Superior temporal gyrus (tissue), 1 donor: ENCODE data around the gene HDDC2.
A peak's percentile ranks its signal among the peaks of the same experiment; 100 is the strongest.

Experiments used
- DNase-seq: peaks from one replicate; pipeline ENCODE4 v3.0.0-alpha.2; 2016; ENCODE audit errors: extremely low spot score

The HDDC2 gene

DNA sequence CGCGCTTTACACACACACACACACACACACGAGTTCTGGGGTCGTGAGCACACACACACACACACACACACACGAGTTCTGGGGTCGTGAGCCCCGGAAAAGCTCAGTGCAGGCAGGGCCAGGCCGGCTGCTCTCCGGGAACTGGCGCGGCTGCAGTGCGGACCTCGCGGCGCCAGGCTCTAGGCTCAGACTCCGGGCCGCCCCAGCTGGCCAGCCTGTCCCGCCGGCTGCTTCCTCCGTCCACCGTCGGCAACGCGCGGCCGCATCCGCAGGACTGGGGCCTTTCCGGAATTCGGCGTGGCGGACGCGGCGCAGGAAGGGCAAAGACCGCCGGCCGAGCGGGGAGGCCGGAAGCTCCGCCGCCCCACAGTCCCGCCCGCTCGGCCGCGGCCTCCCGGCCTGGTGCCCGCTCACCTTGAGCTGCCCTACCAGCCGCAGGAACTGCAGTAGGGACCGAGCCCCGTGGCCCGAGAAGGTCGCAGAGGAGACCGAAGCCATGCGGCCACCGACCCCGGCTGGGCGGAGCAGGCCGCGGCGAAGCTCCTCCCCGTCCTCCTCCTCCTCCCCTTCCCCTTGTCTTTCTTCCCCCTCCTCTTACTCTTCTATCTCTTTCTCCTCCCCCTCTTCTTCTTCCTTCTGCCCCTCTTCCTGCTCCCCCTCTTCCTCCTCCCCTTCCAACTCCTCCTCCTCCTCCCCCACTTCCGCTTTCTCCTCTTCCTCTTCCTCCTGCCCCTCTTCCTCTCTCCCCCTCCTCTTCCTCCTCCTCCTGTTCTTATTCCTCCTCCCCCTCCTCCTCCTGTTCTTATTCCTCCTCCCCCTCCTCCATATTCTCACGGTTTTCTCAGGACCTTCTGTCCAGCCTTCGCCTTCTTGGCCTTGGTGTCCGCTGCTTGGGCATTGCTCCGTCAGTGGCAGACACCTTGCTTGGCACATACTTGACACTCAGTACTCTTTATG lies at the start of gene HDDC2:
Gene HDDC2 (minus strand): TSS at position 533 of the 957 bp plus-strand sequence. CDS start 35 bp downstream, at position 498.
- DNase-seq = no peak

GRCh38 chr6:125346926-125347563 lies 45.3 kb upstream of the HDDC2 start:
- DNase-seq = no peak

DNA sequence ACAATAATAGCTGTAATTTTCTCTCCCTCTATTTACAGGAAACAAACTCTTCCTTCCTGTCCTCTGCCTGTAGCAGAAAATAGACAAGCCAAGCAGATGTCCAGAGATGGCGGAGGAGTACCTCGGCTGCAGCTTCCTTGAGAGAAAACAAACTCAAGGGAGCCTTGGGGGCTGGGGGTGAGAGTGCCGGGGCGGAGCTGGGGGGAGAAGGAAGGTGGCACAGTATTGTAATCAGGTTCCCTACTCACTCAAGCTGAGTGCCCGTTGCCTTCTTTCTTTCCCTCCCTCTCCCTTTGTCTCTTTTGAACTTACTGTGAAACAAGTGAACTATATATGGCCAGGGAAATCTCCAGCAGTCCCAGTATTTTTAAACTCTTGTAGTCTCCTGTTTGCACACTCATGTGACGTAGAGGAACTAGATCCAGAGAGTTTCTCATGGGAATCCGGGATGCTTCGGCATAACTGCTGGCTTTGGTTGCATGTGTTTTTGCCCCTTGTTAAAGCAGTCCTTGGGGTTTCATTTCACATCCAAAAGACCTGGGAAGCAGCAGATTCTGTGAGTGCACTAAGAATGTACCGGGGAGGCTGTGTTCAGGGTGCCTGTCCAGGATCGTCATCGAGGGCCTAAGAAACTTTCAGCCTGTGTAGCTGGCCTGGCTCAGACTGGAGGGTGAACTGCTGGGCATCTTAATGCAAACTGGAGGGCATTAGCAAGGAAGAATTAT lies 44.6 kb upstream of the HDDC2 start:
- no peak for DNase-seq

- DNase-seq = no peak
Observed at GRCh38 chr6:125341460-125341859, 39.7 kb upstream of the HDDC2 start.

DNA sequence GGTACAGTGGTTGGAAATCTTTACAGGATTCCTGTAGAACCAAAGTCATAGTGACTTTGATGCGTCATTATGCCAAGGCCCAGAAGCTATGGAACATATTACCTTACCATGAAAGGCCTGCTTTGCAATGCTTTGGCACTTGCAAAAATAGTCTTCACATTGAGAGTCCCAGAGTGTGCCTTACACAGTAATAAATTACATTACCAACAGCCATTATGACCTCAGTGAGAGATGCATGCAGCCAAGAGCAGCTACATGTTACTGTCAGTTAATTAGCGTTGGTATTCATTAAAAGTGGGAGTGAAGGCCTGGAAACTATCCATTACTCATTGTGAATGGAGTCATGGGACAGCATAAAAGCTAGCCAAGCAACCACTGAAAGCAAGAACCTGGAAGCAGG lies 39.2 kb upstream of the HDDC2 start:
- DNase-seq = no peak

DNA sequence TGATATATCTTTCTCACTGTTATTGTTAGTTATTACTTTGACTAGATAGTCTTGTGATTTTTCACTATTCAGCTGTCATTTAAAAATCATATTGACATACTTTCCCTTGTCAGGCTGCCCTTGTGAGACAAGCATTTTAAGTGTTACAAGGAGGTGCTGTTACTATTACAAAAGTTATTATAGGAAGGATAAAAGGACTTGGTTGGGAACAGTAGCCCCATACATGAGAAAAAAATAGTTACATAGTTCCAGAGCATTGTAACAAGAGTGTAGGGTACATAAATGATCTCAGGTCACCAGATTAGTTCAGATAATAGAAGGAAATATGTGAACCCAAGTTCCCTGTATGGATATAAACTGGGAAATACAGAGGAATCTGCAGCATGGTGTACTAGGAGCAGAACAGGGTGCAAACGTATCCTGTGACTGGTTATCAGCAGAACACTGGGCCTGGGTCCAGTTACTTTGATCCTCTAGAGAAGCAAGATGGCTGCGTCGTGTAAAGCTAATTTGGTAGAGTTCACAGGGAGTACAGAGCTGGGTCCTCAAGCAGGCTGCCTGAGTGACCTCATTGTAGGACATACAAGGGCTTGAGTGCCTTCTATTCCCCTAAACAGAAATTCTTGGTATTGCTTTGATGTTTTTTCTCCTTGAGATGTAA lies 38.5 kb upstream of the HDDC2 start:
- DNase-seq = no peak

- no peak for DNase-seq
Observed at GRCh38 chr6:125339653-125340052, 37.9 kb upstream of the HDDC2 start.

- no peak for DNase-seq
Observed at GRCh38 chr6:125338381-125338780, 36.6 kb upstream of the HDDC2 start.

DNA sequence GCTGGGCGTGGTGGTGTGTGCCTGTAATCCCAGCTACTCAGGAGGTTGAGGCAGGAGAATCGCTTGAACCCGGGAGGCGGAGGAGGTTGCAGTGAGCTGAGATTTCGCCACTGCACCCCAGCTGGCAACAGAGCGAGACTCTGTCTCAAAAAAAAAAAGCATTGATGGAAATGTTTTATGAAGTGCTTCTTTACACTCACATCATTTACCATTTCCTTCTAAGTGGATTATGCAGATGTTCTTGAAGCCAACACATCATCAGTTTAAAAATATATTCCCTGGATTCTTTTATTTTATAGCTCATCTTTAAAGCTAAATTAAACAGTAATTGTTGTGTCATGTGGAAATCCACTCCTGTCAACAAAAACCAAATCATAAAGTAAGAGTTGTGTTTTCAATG lies 35.9 kb upstream of the HDDC2 start:
- DNase-seq = no peak

DNA sequence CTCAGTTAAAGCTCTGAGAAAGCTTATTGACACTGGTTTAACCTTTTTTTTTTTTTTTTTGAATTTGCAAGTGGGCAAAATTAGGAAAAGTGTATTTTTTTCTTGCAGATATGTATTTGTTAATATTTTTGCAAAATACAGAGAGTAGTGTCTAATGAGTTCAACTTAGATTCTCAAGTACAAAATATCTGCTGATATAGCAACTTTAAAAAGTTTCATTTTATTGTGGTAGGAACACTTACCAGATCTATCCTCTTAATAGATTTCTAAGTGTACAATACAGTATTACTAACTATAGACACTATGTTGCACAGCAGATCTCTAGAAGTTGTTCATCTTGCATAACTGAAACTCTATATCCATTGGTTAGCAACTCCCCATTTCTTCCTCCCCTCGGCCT lies 30.9 kb upstream of the HDDC2 start:
- DNase-seq = no peak

GRCh38 chr6:125325586-125325985 lies 23.8 kb upstream of the HDDC2 start:
- DNase-seq = no peak

DNA sequence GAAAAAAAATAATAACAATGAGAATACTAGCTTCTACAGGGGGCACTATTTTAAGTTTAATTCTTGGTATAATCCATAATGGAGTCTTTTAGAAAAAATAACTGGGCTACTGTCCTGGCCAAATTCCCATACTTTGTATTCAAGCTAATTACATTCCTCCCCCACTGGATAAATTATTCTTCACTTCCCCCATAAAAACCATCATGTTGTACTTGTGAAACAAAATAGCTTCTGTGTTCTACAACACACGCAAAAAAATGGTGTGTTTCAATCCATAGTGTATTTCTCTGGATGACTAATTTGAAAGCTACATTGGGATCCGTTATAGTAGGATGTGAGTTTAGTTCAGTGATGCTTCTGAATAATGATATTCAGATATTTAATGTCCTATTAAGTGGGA lies 21.6 kb upstream of the HDDC2 start:
- no peak for DNase-seq

- DNase-seq = peak; percentile 94
Observed at GRCh38 chr6:125316621-125317020, 14.9 kb upstream of the HDDC2 start.

DNA sequence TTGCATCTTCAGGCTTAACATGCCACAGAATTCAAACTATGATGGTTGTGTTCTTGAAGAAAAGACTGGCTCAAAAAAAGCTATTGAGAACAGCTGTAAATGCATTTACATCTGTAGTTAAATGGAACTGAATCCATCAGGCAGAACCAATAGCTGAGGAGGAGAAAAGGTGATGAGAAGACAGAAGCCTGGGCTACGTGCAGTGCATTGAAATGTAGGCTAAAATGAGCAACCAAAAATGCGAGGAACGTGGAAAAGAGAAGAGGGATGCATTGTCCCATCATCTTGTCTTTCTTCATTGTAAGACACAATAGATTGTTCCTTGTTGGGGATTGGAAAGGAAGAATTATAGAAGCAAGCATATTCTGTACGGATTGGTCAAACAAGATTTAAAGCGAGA lies 13.8 kb upstream of the HDDC2 start:
- no peak for DNase-seq

DNA sequence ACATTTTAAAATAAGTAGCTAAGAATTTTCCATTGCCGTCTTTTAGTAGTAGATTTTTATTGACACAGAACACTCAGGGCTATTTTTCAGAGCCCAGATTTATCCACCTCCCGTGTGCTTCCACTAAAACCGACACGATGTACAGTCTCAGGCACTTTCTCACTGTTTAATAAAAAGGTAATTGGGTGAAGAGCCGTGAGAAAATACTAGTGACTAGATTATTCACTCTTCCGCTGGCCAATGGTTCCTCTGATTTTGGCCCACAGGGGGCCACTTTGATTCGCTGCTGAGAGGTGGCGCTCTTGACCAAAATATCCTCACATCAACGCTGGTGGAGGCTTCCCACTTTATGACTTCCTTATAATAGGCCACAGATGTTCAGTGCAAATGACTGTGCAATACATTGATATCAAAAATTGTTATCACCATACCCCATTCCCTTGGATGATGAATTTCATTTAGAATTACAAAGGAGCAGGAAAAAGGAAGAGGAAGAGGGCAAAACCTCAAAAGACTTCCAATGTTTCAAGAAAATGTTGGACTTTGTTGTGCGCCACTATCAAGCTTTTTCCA lies 12.3 kb upstream of the HDDC2 start:
- DNase-seq = peak; percentile 91

DNA sequence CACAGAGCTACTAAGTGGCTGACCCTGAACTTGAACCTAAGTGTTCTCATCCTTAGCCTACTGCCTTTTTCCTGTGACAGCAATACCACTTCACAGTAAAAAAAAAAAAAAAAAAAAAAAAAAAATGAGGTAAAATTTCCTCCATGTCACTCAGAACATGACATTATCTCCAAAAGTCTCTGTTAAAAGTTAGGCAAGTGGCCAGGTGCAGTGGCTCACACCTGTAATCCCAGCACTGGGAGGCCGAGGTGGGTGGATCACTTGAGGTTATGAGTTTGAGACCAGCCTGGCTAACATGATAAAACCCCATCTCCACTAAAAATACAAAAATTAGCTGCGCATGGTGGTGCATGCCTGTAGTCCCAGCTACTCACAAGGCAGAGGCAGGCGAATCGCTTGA lies 11.2 kb upstream of the HDDC2 start:
- DNase-seq = no peak

GRCh38 chr6:125312478-125312877 lies 10.7 kb upstream of the HDDC2 start:
- no peak for DNase-seq

GRCh38 chr6:125310994-125311649 lies 9.4 kb upstream of the HDDC2 start:
- peak; percentile 90 for DNase-seq

- no peak for DNase-seq
Observed at GRCh38 chr6:125307964-125308615, 6.3 kb upstream of the HDDC2 start.

DNA sequence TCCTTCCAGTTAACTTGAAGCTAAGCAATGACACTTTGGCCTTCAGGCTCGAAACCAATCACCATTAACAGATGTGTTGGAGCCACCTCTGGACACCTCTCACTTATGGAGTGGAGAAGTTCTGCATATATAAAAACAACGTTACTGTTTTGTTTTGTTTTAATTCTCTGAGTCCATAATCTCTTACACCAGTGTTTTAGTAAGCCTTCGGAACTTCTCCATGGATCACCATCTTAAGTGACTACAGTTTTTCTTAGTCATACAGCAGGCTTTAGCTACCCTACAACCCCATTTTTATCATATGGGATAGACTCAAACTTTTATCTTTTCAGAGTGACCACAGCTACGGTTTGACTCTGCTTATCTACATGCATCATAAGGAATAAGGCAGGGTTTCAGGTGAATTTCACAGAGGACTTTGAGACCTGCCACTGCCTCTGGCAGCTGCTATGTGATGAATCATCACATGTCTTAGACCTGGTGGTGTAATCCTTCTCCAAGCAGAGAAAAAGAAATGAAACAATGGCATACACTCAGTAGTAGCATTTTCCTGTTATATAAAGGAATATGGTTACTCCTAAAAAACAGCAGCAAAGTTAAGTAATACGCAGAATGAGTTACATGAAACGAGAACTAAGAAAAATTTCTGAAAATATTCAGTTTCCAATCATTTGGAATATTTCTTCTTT lies 5.5 kb upstream of the HDDC2 start:
- DNase-seq = no peak
